ENCODE measurements around the gene ZFP36. TPM values are rescaled to one million over a fixed set of nuclear protein-coding genes. Genes with fewer than 3 reads are reported as not detected.

ZFP36 gene, protein sequence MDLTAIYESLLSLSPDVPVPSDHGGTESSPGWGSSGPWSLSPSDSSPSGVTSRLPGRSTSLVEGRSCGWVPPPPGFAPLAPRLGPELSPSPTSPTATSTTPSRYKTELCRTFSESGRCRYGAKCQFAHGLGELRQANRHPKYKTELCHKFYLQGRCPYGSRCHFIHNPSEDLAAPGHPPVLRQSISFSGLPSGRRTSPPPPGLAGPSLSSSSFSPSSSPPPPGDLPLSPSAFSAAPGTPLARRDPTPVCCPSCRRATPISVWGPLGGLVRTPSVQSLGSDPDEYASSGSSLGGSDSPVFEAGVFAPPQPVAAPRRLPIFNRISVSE
- polyA plus RNA-seq (2011; rRNA removed) (29.1 and 35.6 TPM in 2 replicates), polyA plus RNA-seq (2017; fragmentation: RNase III; extraction: RNeasy Plus Mini Kit Qiagen cat#74134 plus additional on column Dnase treatment) (16.5 to 22.1 TPM (median 18.3 TPM) in 3 replicates), polyA minus RNA-seq (2011; rRNA and poly(A)+ RNA removed) (13.2 and 18.9 TPM in 2 replicates)
- polyA plus RNA-seq (2012; cell fraction: cytosol; rRNA removed): 37.1 and 59.9 TPM in 2 replicates
- polyA plus RNA-seq (2012; cell fraction: nucleus; rRNA removed): 113 and 124 TPM in 2 replicates

DNA sequence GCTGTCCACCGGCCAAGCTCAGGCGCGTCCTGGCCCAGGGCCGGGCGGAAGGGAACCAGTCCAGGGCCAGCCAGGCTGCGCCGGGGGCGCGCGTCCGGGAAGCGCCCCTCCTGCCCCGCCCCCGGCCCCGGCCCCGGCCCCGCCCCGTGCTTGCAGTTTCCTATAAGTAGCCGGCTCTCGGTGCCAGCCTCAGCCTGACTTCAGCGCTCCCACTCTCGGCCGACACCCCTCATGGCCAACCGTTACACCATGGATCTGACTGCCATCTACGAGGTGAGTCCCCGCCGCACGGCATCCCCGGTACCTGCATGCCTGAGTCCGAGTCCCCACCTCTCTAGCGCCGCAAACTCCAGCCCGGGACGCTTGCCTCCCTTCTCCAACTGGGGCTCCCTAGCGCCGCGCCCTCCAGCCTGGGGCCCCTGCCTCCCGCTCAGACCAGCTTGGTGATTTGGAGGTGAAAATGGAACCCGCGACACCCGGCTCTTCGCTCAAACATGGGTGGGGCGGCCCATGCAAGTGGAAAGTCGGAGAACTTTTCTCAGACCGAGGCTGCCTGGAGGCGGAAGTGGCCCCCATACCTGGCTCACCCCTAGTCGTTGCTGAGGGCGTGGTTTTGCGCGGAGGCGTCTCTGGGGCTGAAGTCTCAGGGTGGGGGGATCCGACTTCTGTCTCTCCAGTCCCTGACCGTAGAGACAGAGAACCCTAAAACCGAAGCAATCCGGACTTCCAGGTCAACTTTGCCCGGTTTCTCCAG lies at the start of gene ZFP36:
Gene ZFP36 (plus strand): TSS at position 192 of the 754 bp plus-strand sequence. CDS start 58 bp downstream, at position 250.
- Histone ChIP-seq H3K4me1 (peaks cover 70% of the 10 kb centered on the region), H3K4me2 (peak within 1 kb of the TSS; percentile 95), H3K9me3 (no peaks in the 10 kb centered on the region), H3K27ac (peak within 1 kb of the TSS; percentile 94 to 99), H3K4me3 (peak within 1 kb of the TSS; percentile 76)
- CTCF ChIA-PET: interaction anchor here (1.6 to 21.4 kb wide), 5 partner anchors 9 to 126 kb away, joined by 4 to 457 read pairs (median 12); partner anchors contain the start of genes EID2B, MED29, PAF1 and RPS16
- POLR2A ChIA-PET: interaction anchor here (0.6 to 9.4 kb wide), 10 partner anchors 9 to 64 kb away, joined by 3 to 140 read pairs (median 6); partner anchors contain the start of genes MED29, PAF1, RPS16 and SAMD4B
- FAIRE-seq (no peak), ATAC-seq (peak; percentile 15 to 37), DNase-seq (ENCODE audit: low read depth in 1 of 2, low spot score in 1 of 2) (peak; percentile 93 to 95)
- 2% methylated on average over 47 of the region's 56 CpGs for WGBS (ENCODE audit: missing lambda C conversion rate)
- TF ChIP-seq, protein P1, sequence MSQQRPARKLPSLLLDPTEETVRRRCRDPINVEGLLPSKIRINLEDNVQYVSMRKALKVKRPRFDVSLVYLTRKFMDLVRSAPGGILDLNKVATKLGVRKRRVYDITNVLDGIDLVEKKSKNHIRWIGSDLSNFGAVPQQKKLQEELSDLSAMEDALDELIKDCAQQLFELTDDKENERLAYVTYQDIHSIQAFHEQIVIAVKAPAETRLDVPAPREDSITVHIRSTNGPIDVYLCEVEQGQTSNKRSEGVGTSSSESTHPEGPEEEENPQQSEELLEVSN (IDR thresholded peaks at IDR 0.05; ENCODE audit: borderline replicate concordance, low read depth): peak; percentile 62; the same call in 1 of the 2 replicates
- TF ChIP-seq NR3C1 (IDR thresholded peaks at IDR 0.05): no peak
- TF ChIP-seq SMC3 (IDR thresholded peaks at IDR 0.05): no peak; the same call in 2 of the 3 replicates
- TF ChIP-seq, protein P2, sequence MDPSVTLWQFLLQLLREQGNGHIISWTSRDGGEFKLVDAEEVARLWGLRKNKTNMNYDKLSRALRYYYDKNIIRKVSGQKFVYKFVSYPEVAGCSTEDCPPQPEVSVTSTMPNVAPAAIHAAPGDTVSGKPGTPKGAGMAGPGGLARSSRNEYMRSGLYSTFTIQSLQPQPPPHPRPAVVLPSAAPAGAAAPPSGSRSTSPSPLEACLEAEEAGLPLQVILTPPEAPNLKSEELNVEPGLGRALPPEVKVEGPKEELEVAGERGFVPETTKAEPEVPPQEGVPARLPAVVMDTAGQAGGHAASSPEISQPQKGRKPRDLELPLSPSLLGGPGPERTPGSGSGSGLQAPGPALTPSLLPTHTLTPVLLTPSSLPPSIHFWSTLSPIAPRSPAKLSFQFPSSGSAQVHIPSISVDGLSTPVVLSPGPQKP (IDR thresholded peaks at IDR 0.05; ENCODE audit: low read depth, low read length): no peak
- TF ChIP-seq, protein P3, sequence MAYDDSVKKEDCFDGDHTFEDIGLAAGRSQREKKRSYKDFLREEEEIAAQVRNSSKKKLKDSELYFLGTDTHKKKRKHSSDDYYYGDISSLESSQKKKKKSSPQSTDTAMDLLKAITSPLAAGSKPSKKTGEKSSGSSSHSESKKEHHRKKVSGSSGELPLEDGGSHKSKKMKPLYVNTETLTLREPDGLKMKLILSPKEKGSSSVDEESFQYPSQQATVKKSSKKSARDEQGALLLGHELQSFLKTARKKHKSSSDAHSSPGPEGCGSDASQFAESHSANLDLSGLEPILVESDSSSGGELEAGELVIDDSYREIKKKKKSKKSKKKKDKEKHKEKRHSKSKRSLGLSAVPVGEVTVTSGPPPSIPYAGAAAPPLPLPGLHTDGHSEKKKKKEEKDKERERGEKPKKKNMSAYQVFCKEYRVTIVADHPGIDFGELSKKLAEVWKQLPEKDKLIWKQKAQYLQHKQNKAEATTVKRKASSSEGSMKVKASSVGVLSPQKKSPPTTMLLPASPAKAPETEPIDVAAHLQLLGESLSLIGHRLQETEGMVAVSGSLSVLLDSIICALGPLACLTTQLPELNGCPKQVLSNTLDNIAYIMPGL (CRISPR knock-in tag; IDR thresholded peaks at IDR 0.05; ENCODE audit: borderline replicate concordance): no peak
- TF ChIP-seq, protein P4, sequence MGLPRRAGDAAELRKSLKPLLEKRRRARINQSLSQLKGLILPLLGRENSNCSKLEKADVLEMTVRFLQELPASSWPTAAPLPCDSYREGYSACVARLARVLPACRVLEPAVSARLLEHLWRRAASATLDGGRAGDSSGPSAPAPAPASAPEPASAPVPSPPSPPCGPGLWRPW (IDR thresholded peaks at IDR 0.05): no peak
- TF ChIP-seq KDM5A (IDR thresholded peaks at IDR 0.05): no peak
- peak; percentile 18; the same call in 1 of the 2 replicates for TF ChIP-seq BHLHE40 (IDR thresholded peaks at IDR 0.05; ENCODE audit: low read depth, low read length)
- TF ChIP-seq FOXS1 (CRISPR knock-in tag; IDR thresholded peaks at IDR 0.05): no peak
- TF ChIP-seq TP53 (CRISPR knock-in tag; IDR thresholded peaks at IDR 0.05): peak; percentile 68; the same call in 1 of the 2 replicates
- TF ChIP-seq, protein P5, sequence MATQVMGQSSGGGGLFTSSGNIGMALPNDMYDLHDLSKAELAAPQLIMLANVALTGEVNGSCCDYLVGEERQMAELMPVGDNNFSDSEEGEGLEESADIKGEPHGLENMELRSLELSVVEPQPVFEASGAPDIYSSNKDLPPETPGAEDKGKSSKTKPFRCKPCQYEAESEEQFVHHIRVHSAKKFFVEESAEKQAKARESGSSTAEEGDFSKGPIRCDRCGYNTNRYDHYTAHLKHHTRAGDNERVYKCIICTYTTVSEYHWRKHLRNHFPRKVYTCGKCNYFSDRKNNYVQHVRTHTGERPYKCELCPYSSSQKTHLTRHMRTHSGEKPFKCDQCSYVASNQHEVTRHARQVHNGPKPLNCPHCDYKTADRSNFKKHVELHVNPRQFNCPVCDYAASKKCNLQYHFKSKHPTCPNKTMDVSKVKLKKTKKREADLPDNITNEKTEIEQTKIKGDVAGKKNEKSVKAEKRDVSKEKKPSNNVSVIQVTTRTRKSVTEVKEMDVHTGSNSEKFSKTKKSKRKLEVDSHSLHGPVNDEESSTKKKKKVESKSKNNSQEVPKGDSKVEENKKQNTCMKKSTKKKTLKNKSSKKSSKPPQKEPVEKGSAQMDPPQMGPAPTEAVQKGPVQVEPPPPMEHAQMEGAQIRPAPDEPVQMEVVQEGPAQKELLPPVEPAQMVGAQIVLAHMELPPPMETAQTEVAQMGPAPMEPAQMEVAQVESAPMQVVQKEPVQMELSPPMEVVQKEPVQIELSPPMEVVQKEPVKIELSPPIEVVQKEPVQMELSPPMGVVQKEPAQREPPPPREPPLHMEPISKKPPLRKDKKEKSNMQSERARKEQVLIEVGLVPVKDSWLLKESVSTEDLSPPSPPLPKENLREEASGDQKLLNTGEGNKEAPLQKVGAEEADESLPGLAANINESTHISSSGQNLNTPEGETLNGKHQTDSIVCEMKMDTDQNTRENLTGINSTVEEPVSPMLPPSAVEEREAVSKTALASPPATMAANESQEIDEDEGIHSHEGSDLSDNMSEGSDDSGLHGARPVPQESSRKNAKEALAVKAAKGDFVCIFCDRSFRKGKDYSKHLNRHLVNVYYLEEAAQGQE (IDR thresholded peaks at IDR 0.05): peak; percentile 47
- TF ChIP-seq CBX8 (IDR thresholded peaks at IDR 0.05): no peak
- TF ChIP-seq HEYL (CRISPR knock-in tag; IDR thresholded peaks at IDR 0.05): no peak
- TF ChIP-seq JUNB (IDR thresholded peaks at IDR 0.05): no peak
- TF ChIP-seq PHF8 (IDR thresholded peaks at IDR 0.05; ENCODE audit: borderline replicate concordance, low read depth): peak; percentile 96
- TF ChIP-seq RARB (CRISPR knock-in tag; IDR thresholded peaks at IDR 0.05): peak; percentile 85
- 0 out of 2 replicates have a peak, but pooled peaks have one; percentile 31 for TF ChIP-seq RFX5 (IDR thresholded peaks at IDR 0.05)
- TF ChIP-seq, protein P6, sequence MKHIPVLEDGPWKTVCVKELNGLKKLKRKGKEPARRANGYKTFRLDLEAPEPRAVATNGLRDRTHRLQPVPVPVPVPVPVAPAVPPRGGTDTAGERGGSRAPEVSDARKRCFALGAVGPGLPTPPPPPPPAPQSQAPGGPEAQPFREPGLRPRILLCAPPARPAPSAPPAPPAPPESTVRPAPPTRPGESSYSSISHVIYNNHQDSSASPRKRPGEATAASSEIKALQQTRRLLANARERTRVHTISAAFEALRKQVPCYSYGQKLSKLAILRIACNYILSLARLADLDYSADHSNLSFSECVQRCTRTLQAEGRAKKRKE (CRISPR knock-in tag; IDR thresholded peaks at IDR 0.05; ENCODE audit: low read depth): no peak
- TF ChIP-seq MAFK (IDR thresholded peaks at IDR 0.05; ENCODE audit: partially characterized antibody): no peak
- no peak for TF ChIP-seq MYC (IDR thresholded peaks at IDR 0.05; ENCODE audit: borderline replicate concordance, low read length)
- no peak for TF ChIP-seq NPAS2 (CRISPR knock-in tag; IDR thresholded peaks at IDR 0.05; ENCODE audit: borderline replicate concordance)
- TF ChIP-seq, protein P7, sequence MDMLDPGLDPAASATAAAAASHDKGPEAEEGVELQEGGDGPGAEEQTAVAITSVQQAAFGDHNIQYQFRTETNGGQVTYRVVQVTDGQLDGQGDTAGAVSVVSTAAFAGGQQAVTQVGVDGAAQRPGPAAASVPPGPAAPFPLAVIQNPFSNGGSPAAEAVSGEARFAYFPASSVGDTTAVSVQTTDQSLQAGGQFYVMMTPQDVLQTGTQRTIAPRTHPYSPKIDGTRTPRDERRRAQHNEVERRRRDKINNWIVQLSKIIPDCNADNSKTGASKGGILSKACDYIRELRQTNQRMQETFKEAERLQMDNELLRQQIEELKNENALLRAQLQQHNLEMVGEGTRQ (IDR thresholded peaks at IDR 0.05): peak; percentile 16; the same call in 1 of the 2 replicates
- TF ChIP-seq, protein P8, sequence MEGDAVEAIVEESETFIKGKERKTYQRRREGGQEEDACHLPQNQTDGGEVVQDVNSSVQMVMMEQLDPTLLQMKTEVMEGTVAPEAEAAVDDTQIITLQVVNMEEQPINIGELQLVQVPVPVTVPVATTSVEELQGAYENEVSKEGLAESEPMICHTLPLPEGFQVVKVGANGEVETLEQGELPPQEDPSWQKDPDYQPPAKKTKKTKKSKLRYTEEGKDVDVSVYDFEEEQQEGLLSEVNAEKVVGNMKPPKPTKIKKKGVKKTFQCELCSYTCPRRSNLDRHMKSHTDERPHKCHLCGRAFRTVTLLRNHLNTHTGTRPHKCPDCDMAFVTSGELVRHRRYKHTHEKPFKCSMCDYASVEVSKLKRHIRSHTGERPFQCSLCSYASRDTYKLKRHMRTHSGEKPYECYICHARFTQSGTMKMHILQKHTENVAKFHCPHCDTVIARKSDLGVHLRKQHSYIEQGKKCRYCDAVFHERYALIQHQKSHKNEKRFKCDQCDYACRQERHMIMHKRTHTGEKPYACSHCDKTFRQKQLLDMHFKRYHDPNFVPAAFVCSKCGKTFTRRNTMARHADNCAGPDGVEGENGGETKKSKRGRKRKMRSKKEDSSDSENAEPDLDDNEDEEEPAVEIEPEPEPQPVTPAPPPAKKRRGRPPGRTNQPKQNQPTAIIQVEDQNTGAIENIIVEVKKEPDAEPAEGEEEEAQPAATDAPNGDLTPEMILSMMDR (IDR thresholded peaks at IDR 0.05): peak; percentile 22; the same call in 1 of the 3 replicates
- TF ChIP-seq HOXA7 (CRISPR knock-in tag; IDR thresholded peaks at IDR 0.05): no peak; the same call in 1 of the 2 replicates
